ENCODE data around the gene FGF22.
"Not testable (repeated sequence)": the region's sequence is repeated elsewhere in the genome, so short reads cannot be mapped to it uniquely, and the experiment has no call there.

The FGF22 gene

DNA sequence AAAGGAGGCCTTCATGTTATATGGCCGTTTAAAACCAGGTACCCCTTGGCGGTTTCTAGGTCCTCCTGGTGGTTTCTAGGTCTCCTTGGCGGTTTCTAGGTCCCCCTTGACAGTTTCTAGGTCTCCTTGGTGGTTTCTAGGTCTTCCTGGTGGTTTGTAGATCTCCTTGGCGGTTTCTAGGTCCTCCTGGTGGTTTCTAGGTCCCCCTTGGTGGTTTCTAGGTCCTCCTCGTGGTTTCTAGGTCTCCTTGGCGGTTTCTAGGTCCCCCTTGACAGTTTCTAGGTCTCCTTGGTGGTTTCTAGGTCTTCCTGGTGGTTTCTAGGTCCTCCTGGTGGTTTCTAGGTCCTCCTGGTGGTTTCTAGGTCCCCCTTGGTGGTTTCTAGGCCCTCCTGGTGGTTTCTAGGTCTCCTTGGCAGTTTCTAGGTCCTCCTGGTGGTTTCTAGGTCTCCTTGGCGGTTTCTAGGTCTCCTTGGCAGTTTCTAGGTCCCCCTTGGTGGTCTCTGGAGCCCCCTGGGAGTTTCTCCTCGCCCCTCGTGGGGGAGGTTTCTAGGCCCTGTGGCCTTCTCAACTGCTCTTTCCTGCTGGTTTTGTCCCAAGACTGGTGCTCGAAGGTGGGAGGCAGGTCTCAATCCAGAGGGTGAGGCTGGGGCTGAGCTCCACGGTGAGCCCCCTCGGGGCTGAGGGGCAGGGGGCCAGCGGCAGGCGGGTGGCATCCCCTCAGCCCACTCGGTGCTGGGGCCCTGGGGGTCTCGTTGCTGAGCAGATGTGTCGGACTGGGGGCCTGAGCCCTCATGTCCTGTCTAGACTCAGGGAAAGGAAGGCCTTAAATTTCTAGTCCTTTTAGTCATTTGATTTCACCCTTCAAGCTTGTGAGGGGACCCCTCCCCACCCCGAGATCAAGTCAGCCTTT is 42.0 kb upstream of the FGF22 start:
- peaks cover 1% of the 10 kb centered on the region for H3K27me3 ChIP-seq (ENCODE audit: control insufficient read depth, insufficient read depth, low read length)
- H3K4me3 ChIP-seq (ENCODE audit: low read length), result no peak overlapping the region
- no peaks in the 10 kb centered on the region for H3K4me1 ChIP-seq (ENCODE audit: control insufficient read depth, insufficient read depth, low read length)
- H3K9me3 ChIP-seq (ENCODE audit: control insufficient read depth, low read length), result no peaks in the 10 kb centered on the region
- H3K36me3 ChIP-seq (ENCODE audit: control insufficient read depth, insufficient read depth, low read length), result no peaks in the 10 kb centered on the region
- no peak overlapping the region for H3K9ac ChIP-seq (ENCODE audit: low read length)

- H3K9ac ChIP-seq (ENCODE audit: low read length), result no peak overlapping the region
- no peaks in the 10 kb centered on the region for H3K9me3 ChIP-seq (ENCODE audit: control insufficient read depth, low read length)
- no peaks in the 10 kb centered on the region for H3K27me3 ChIP-seq (ENCODE audit: control insufficient read depth, insufficient read depth, low read length)
- no peaks in the 10 kb centered on the region for H3K36me3 ChIP-seq (ENCODE audit: control insufficient read depth, insufficient read depth, low read length)
- H3K4me1 ChIP-seq (ENCODE audit: control insufficient read depth, insufficient read depth, low read length), result no peaks in the 10 kb centered on the region
- no peak overlapping the region for H3K4me3 ChIP-seq (ENCODE audit: low read length)
Observed at GRCh38 chr19:601310-601709, 38.4 kb upstream of the FGF22 start.

DNA sequence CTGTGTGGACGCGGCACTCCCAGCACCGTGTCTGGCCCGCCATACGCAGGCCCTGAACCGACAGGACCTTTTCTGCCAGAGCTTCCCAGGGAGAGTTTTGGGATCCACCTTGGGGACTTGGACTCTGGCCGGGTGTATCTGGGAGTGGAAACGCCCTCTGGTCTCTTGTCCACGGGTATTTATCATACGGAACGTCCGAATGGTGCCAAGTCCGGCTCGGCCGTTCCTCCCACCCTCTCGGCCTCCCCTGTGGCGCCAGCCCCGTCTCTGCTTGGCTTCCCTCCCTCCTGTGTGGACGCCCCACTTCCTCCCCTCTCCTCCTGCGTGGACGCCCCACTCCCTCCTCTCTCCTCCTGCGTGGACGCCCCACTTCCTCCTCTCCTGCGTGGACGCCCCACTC is 37.9 kb upstream of the FGF22 start:
- Histone ChIP-seq H3K4me3 (ENCODE audit: low read length) (no peak overlapping the region), H3K27me3 (ENCODE audit: control insufficient read depth, insufficient read depth, low read length) (no peaks in the 10 kb centered on the region), H3K9ac (ENCODE audit: low read length) (no peak overlapping the region), H3K36me3 (ENCODE audit: control insufficient read depth, insufficient read depth, low read length) (no peaks in the 10 kb centered on the region), H3K4me1 (ENCODE audit: control insufficient read depth, insufficient read depth, low read length) (no peaks in the 10 kb centered on the region), H3K9me3 (ENCODE audit: control insufficient read depth, low read length) (no peaks in the 10 kb centered on the region)

GRCh38 chr19:602391-603301 is 37.0 kb upstream of the FGF22 start:
- no peak overlapping the region for H3K9ac ChIP-seq (ENCODE audit: low read length)
- H3K9me3 ChIP-seq (ENCODE audit: control insufficient read depth, low read length), result no peaks in the 10 kb centered on the region
- no peaks in the 10 kb centered on the region for H3K4me1 ChIP-seq (ENCODE audit: control insufficient read depth, insufficient read depth, low read length)
- no peak overlapping the region for H3K4me3 ChIP-seq (ENCODE audit: low read length)
- no peaks in the 10 kb centered on the region for H3K27me3 ChIP-seq (ENCODE audit: control insufficient read depth, insufficient read depth, low read length)
- no peaks in the 10 kb centered on the region for H3K36me3 ChIP-seq (ENCODE audit: control insufficient read depth, insufficient read depth, low read length)

DNA sequence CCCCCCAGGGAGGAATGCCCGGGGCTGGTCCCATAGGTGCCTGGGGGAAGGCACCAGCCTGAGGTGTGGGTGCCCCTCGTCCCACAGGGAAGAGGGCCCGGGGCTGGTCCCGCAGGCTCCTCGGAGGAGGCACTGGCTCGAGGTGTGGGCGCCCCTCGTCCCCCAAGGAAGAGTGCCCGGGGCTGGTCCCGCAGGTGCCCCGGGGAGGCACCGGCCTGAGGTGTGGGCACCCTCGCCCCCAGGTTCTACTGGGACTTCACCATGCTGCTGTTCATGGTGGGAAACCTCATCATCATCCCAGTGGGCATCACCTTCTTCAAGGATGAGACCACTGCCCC is 36.4 kb upstream of the FGF22 start:
- not testable (repeated sequence) for H3K9me3 ChIP-seq (ENCODE audit: control insufficient read depth, low read length); H3K36me3 ChIP-seq (ENCODE audit: control insufficient read depth, insufficient read depth, low read length); H3K4me1 ChIP-seq (ENCODE audit: control insufficient read depth, insufficient read depth, low read length); H3K27me3 ChIP-seq (ENCODE audit: control insufficient read depth, insufficient read depth, low read length); H3K9ac ChIP-seq (ENCODE audit: low read length); H3K4me3 ChIP-seq (ENCODE audit: low read length)

DNA sequence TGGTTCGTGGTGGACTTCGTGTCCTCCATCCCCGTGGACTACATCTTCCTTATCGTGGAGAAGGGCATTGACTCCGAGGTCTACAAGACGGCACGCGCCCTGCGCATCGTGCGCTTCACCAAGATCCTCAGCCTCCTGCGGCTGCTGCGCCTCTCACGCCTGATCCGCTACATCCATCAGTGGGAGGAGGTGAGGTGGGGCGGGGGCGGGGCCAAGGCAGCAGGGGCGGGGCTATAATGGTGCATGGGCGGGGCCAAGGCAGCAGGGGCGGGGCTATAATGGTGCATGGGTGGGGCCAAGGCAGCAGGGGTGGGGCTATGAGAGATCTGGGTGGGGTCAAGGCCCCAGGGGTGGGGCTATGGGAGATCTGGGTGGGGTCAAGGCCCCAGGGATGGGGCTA is 35.9 kb upstream of the FGF22 start:
- not testable (repeated sequence) for H3K27me3 ChIP-seq (ENCODE audit: control insufficient read depth, insufficient read depth, low read length); H3K4me3 ChIP-seq (ENCODE audit: low read length)

GRCh38 chr19:604355-604754 is 35.3 kb upstream of the FGF22 start:
- Histone ChIP-seq H3K4me3 (ENCODE audit: low read length) (no peak overlapping the region), H3K27me3 (ENCODE audit: control insufficient read depth, insufficient read depth, low read length) (peaks cover 2% of the 10 kb centered on the region), H3K36me3 (ENCODE audit: control insufficient read depth, insufficient read depth, low read length) (no peaks in the 10 kb centered on the region), H3K9me3 (ENCODE audit: control insufficient read depth, low read length) (no peaks in the 10 kb centered on the region), H3K9ac (ENCODE audit: low read length) (no peak overlapping the region), H3K4me1 (ENCODE audit: control insufficient read depth, insufficient read depth, low read length) (peaks cover 7% of the 10 kb centered on the region)

More for the DNA sequence above, 35.9 kb upstream of the FGF22 start:
- not testable (repeated sequence) for H3K9ac ChIP-seq (ENCODE audit: low read length); H3K4me1 ChIP-seq (ENCODE audit: control insufficient read depth, insufficient read depth, low read length); H3K36me3 ChIP-seq (ENCODE audit: control insufficient read depth, insufficient read depth, low read length); H3K9me3 ChIP-seq (ENCODE audit: control insufficient read depth, low read length)

GRCh38 chr19:605061-605971 is 34.4 kb upstream of the FGF22 start:
- H3K4me3 ChIP-seq (ENCODE audit: low read length); H3K9ac ChIP-seq (ENCODE audit: low read length); H3K9me3 ChIP-seq (ENCODE audit: control insufficient read depth, low read length); H3K4me1 ChIP-seq (ENCODE audit: control insufficient read depth, insufficient read depth, low read length); H3K27me3 ChIP-seq (ENCODE audit: control insufficient read depth, insufficient read depth, low read length); H3K36me3 ChIP-seq (ENCODE audit: control insufficient read depth, insufficient read depth, low read length): not testable (repeated sequence)

- no peaks in the 10 kb centered on the region for H3K9me3 ChIP-seq (ENCODE audit: control insufficient read depth, low read length)
- H3K36me3 ChIP-seq (ENCODE audit: control insufficient read depth, insufficient read depth, low read length), result no peaks in the 10 kb centered on the region
- no peak overlapping the region for H3K9ac ChIP-seq (ENCODE audit: low read length)
- peaks cover 15% of the 10 kb centered on the region for H3K4me1 ChIP-seq (ENCODE audit: control insufficient read depth, insufficient read depth, low read length)
- H3K4me3 ChIP-seq (ENCODE audit: low read length), result no peak overlapping the region
- H3K27me3 ChIP-seq (ENCODE audit: control insufficient read depth, insufficient read depth, low read length), result peaks cover 17% of the 10 kb centered on the region
Observed at GRCh38 chr19:607301-608154, 32.2 kb upstream of the FGF22 start.

DNA sequence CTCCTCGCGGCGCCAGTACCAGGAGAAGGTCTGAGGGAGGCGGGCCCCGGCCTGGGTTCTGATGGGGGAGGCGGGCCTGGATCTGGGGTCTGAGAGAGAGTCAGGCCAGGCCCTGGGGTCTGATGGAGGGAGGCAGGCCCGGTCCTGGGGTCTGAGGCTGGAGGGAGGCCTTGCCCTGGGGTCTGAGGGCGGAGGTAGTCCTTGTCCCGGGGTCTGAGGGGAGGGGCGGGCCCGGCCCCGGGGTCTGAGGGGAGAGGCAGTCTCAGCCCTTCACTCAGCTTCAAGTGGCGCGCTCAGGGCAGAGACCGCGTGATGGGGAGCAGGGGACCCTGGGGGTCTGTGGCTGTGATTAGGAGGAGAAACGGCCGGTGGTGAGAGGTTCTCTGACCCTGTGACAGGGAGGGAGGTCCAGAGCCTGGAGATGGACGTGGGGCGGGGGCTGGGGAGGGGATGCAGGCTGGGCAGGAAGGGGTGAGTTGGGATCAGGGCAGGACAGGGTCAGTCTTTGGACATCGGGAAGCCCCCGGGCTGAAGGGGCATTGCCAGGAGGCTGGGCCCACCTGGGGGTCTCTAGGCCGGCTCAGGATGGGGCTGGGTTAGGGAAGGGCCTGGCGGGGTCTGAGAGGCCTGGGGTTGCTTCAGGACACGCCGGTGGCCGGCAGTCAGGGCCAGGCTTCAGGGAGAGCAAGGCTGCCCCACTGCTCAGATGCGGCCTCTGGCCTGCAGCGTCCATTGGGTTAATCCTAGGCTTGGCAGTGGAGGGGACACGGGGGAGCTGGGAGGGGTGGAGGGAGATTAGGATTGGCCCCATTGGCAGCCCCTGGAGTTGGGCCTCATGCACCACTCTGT is 31.3 kb upstream of the FGF22 start:
- no peaks in the 10 kb centered on the region for H3K9me3 ChIP-seq (ENCODE audit: control insufficient read depth, low read length)
- no peaks in the 10 kb centered on the region for H3K36me3 ChIP-seq (ENCODE audit: control insufficient read depth, insufficient read depth, low read length)
- peaks cover 24% of the 10 kb centered on the region for H3K27me3 ChIP-seq (ENCODE audit: control insufficient read depth, insufficient read depth, low read length)
- no peak overlapping the region for H3K4me3 ChIP-seq (ENCODE audit: low read length)
- H3K9ac ChIP-seq (ENCODE audit: low read length), result no peak overlapping the region
- H3K4me1 ChIP-seq (ENCODE audit: control insufficient read depth, insufficient read depth, low read length), result peaks cover 15% of the 10 kb centered on the region

Data from mucosa of stomach (tissue), 1 donor.